ENCODE data around the gene ZFAND3. TPM values are rescaled to one million over a fixed set of nuclear protein-coding genes. Genes with fewer than 3 reads are reported as not detected.

The ZFAND3 gene
- total and polyA plus RNA-seq, 10 donors = 9.3 to 63.7 (median 49.9) TPM

DNA sequence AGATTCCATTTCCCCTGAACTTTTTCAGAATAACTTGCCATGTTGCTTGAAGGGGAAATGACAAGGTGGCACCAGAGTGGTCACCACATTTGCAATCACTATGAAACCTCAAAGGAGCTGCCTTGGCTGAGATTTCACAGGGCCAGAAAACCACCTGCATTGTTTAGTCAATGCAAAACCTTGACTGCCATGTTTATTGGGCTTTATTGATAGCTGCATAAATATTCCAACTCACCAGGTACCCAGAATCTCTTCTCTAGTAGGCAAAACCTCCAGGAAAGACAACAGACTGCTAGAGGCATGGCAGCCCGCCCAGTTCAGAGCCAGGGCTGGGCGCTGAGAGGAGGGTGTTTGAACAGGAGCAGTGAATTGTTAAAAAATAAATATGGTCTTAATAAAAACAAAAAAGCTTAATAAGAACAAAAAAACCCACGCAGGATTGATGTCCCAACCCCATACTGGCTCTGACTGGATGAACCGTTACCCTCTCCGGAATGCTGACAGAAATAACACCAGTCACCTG lies 375.6 kb downstream of the ZFAND3 start:
- H3K36me3 ChIP-seq = peaks cover 0 to 21% (median 0%) of the 10 kb centered on the region in 6 donors

DNA sequence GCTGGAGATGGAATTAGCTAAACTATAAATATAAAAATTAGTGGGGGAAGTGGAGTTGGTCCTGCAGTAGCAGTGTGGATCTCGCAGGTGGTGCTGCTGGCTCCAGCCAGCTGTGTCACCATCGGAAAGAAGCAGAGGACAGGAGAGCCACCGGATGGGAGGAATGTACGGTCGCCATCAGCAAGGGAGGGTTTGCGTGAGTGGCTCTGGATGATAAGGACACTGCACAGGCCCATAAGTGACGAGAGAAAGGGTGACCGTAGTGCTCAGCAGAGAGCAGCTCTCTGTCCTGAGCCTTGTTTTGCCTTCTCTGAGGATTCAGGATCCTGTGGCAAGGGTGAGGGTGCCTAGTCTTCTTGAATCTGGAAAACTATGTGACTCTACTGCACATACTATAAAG lies 378.7 kb downstream of the ZFAND3 start:
- 90 to 97% (median 96%) methylated on average over 8 of the region's 8 CpGs for WGBS, 5 donors
- intact Hi-C loops (cut with DNase I; ENCODE audit: low total_unique reads) = no loop called here
- H3K4me1 ChIP-seq = no peaks in the 10 kb centered on the region
- no peak overlapping the region for H3K27ac ChIP-seq
- H3K27me3 ChIP-seq (replicated peaks in 1 of 7) = no peaks in the 10 kb centered on the region
- H3K4me3 ChIP-seq = no peak overlapping the region
- H3K36me3 ChIP-seq = peaks cover 0 to 8% (median 0%) of the 10 kb centered on the region in 6 donors
- no peak for DNase-seq
- TF ChIP-seq, protein P1, sequence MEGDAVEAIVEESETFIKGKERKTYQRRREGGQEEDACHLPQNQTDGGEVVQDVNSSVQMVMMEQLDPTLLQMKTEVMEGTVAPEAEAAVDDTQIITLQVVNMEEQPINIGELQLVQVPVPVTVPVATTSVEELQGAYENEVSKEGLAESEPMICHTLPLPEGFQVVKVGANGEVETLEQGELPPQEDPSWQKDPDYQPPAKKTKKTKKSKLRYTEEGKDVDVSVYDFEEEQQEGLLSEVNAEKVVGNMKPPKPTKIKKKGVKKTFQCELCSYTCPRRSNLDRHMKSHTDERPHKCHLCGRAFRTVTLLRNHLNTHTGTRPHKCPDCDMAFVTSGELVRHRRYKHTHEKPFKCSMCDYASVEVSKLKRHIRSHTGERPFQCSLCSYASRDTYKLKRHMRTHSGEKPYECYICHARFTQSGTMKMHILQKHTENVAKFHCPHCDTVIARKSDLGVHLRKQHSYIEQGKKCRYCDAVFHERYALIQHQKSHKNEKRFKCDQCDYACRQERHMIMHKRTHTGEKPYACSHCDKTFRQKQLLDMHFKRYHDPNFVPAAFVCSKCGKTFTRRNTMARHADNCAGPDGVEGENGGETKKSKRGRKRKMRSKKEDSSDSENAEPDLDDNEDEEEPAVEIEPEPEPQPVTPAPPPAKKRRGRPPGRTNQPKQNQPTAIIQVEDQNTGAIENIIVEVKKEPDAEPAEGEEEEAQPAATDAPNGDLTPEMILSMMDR (IDR thresholded peaks at IDR 0.05 in 8 of 11, conservative IDR thresholded peaks at IDR 0.05 in 3 of 11) = no peak
- TF ChIP-seq POLR2AphosphoS5 (IDR thresholded peaks at IDR 0.05) = no peak
- TF ChIP-seq POLR2A (IDR thresholded peaks at IDR 0.05) = no peak
- no peaks in the 10 kb centered on the region for H3K9me3 ChIP-seq

More for the DNA sequence above, 375.6 kb downstream of the ZFAND3 start:
- H3K27ac ChIP-seq = no peak overlapping the region
- no peaks in the 10 kb centered on the region for H3K4me1 ChIP-seq
- no peaks in the 10 kb centered on the region for H3K9me3 ChIP-seq
- H3K27me3 ChIP-seq (replicated peaks in 1 of 7) = no peaks in the 10 kb centered on the region
- DNase-seq = no peak
- H3K4me3 ChIP-seq = no peak overlapping the region
- WGBS, 5 donors = 92 to 98% (median 95%) methylated on average over 5 of the region's 5 CpGs
- intact Hi-C loops (cut with DNase I; ENCODE audit: low total_unique reads) = no loop called here
- TF ChIP-seq, protein P1 (IDR thresholded peaks at IDR 0.05 in 8 of 11, conservative IDR thresholded peaks at IDR 0.05 in 3 of 11) = no peak

Small RNA genes within 50 kb of the gene (small RNA-seq; reads per million reads assigned to genes)
- gene RN7SL285P = 0 reads per million in 4 donors
- gene RNU1-87P = 0 reads per million in 4 donors

Other genes with a start within 250 kb of the ZFAND3 start
- 10 to 100 TPM in 6 of 7 donors, 1 to 10 TPM in 1; 1.7 to 33.8 (median 12.0) TPM for gene MDGA1, start 121.8 kb upstream of the ZFAND3 start, total RNA-seq
- gene MDGA1, start 121.8 kb upstream of the ZFAND3 start, polyA plus RNA-seq = 1 to 10 TPM in 2 of 3 donors, under 1 TPM in 1; 0.51 to 2.9 (median 2.4) TPM

All from spleen (tissue), 11 donors.